SU-DHL-6 (cell line): ENCODE measurements around the gene PTPRH.

ENCODE experiments used
- H2AFZ ChIP-seq: fragments of 200-600 bp; sonication (generic); 2 replicates; pipeline ENCODE4 v1.6.1; 2014; ENCODE audit warnings: low read depth, mild to moderate bottlenecking, moderate library complexity, mixed read lengths, antibody characterized with exemption, low read length; ENCODE audit not compliant: severe bottlenecking
- H3F3A ChIP-seq: fragments of 200-600 bp; shearing (Covaris generic); 2 replicates; pipeline ENCODE4 v1.6.0; 2016; ENCODE audit warnings: antibody characterized with exemption, mild to moderate bottlenecking; ENCODE audit not compliant: insufficient read depth
- H3K27ac ChIP-seq: fragments of 200-600 bp; sonication (generic); 2 replicates; pipeline ENCODE4 v1.5.1; 2016; ENCODE audit warnings: low read depth, mild to moderate bottlenecking, low read length, moderate library complexity, mixed read lengths
- H3K27me3 ChIP-seq: fragments of 200-600 bp; sonication (generic), shearing (Covaris generic); 2 replicates; pipeline ENCODE4 v1.6.0; 2014; ENCODE audit warnings: mild to moderate bottlenecking, low read length
- H3K36me3 ChIP-seq: fragments of 200-600 bp; sonication (generic); 2 replicates; pipeline ENCODE4 v1.6.1; 2014; ENCODE audit warnings: mild to moderate bottlenecking, low read length, mixed read lengths
- H3K4me2 ChIP-seq: fragments of 300-600, 200-600 bp; shearing (Covaris generic), sonication (generic); 2 replicates; pipeline ENCODE4 v1.6.0; 2014; ENCODE audit warnings: low read length, low read depth, mild to moderate bottlenecking; ENCODE audit not compliant: poor library complexity, severe bottlenecking
- H3K4me3 ChIP-seq: fragments of 200-600 bp; sonication (generic); 2 replicates; pipeline ENCODE4 v1.5.1; 2014; ENCODE audit warnings: antibody characterized with exemption, low read length, mild to moderate bottlenecking, mixed read lengths; ENCODE audit not compliant: insufficient read depth, poor library complexity, severe bottlenecking
- H3K79me2 ChIP-seq: fragments of 200-600 bp; sonication (generic); 2 replicates; pipeline ENCODE4 v1.6.1; 2014; ENCODE audit warnings: mild to moderate bottlenecking, low read length, moderate library complexity; ENCODE audit not compliant: insufficient read depth
- H3K9ac ChIP-seq: fragments of 200-600 bp; sonication (generic); 2 replicates; pipeline ENCODE4 v1.7.0; 2014; ENCODE audit warnings: mild to moderate bottlenecking, low read length
- H3K9me2 ChIP-seq: fragments of 200-600 bp; sonication (generic); replicated peaks from 2 replicates; pipeline ENCODE4 v1.6.1; 2014; ENCODE audit warnings: low read length; ENCODE audit not compliant: insufficient read depth
- H3K9me3 ChIP-seq: fragments of 200-600 bp; sonication (generic); 2 replicates; pipeline ENCODE4 v1.6.1; 2014; ENCODE audit warnings: low read length, mixed read lengths; ENCODE audit not compliant: insufficient read depth
- H4K20me1 ChIP-seq: fragments of 200-600 bp; sonication (generic); 2 replicates; pipeline ENCODE4 v1.6.1; 2014; ENCODE audit warnings: low read depth, mild to moderate bottlenecking, antibody characterized with exemption, low read length, moderate library complexity, mixed read lengths
- CTCF ChIP-seq: fragments of 200-600 bp; sonication (generic); IDR thresholded peaks from one replicate; pipeline ENCODE4 v1.5.1; 2017; ENCODE audit warnings: antibody characterized with exemption, mild to moderate bottlenecking, low read length, moderate library complexity; ENCODE audit not compliant: insufficient read depth, poor library complexity, severe bottlenecking
- EZH2phosphoT487 ChIP-seq: fragments of 200-600 bp; sonication (generic), shearing (Covaris generic); conservative IDR thresholded peaks from 2 replicates; pipeline ENCODE4 v1.6.1; 2018; ENCODE audit warnings: mild to moderate bottlenecking, antibody characterized with exemption, low read length, moderate library complexity, mixed read lengths

Gene PTPRH

GRCh38 chr19:55160128-55160985 is 48.9 kb downstream of the PTPRH start:
- no peaks in the 10 kb centered on the region for H3K36me3 ChIP-seq
- no peaks in the 10 kb centered on the region for H4K20me1 ChIP-seq
- no peaks in the 10 kb centered on the region for H3K9me2 ChIP-seq
- no peak overlapping the region for H3K27ac ChIP-seq
- no peaks in the 10 kb centered on the region for H3K27me3 ChIP-seq
- no peaks in the 10 kb centered on the region for H3K79me2 ChIP-seq
- TF ChIP-seq CTCF, result peak; percentile 93
- no peak for TF ChIP-seq EZH2phosphoT487
- H3F3A ChIP-seq, result 0 out of 2 replicates have a peak, but pooled peaks cover 3% of the 10 kb centered on the region
- H3K4me2 ChIP-seq, result no peak overlapping the region
- H2AFZ ChIP-seq, result no peak overlapping the region
- H3K4me3 ChIP-seq, result no peak overlapping the region
- H3K9me3 ChIP-seq, result no peaks in the 10 kb centered on the region
- no peak overlapping the region for H3K9ac ChIP-seq

GRCh38 chr19:55158848-55159749 is 50.2 kb downstream of the PTPRH start:
- H3K9me3 ChIP-seq, result no peaks in the 10 kb centered on the region
- H3K27me3 ChIP-seq, result no peaks in the 10 kb centered on the region
- no peaks in the 10 kb centered on the region for H3K79me2 ChIP-seq
- 0 out of 2 replicates have a peak, but pooled peaks cover 3% of the 10 kb centered on the region for H3F3A ChIP-seq
- no peaks in the 10 kb centered on the region for H4K20me1 ChIP-seq
- H2AFZ ChIP-seq, result no peak overlapping the region
- no peak overlapping the region for H3K9ac ChIP-seq
- H3K36me3 ChIP-seq, result no peaks in the 10 kb centered on the region
- no peak overlapping the region for H3K27ac ChIP-seq
- no peak overlapping the region for H3K4me3 ChIP-seq
- no peak overlapping the region for H3K4me2 ChIP-seq
- H3K9me2 ChIP-seq, result no peaks in the 10 kb centered on the region
- TF ChIP-seq EZH2phosphoT487 (no peak), CTCF (no peak)

GRCh38 chr19:55158423-55158822 is 50.9 kb downstream of the PTPRH start:
- Histone ChIP-seq H3K9me2 (no peaks in the 10 kb centered on the region), H4K20me1 (no peaks in the 10 kb centered on the region), H3K79me2 (no peaks in the 10 kb centered on the region), H2AFZ (no peak overlapping the region), H3K9ac (no peak overlapping the region), H3K9me3 (no peaks in the 10 kb centered on the region), H3K4me3 (no peak overlapping the region), H3F3A (peaks cover 3% of the 10 kb centered on the region; the same call in 1 of the 2 replicates), H3K36me3 (no peaks in the 10 kb centered on the region), H3K27me3 (no peaks in the 10 kb centered on the region), H3K27ac (no peak overlapping the region), H3K4me2 (no peak overlapping the region)
- TF ChIP-seq EZH2phosphoT487, result no peak
- no peak for TF ChIP-seq CTCF
